Fibroblast of skin of abdomen (primary cell): Measurements from ENCODE around the gene IL23A. TPM values are rescaled to one million over a fixed set of nuclear protein-coding genes. Genes with fewer than 3 reads are reported as not detected.
"Not testable (repeated sequence)": the region's sequence is repeated elsewhere in the genome, so short reads cannot be mapped to it uniquely, and the experiment has no call there.

ENCODE experiments used
- DNase-seq: peaks from one replicate; pipeline ENCODE4 v3.0.0-alpha.2; 2013
- polyA plus RNA-seq, 2 experiments: library from polyadenylated mRNA; unstranded; fragments of 120-200 nt; gene quantifications; one replicate each; pipeline ENCODE4 v1.2.1, GENCODE V29; 2013; ENCODE audit not compliant: insufficient read length in 2 of 2

The IL23A gene, protein sequence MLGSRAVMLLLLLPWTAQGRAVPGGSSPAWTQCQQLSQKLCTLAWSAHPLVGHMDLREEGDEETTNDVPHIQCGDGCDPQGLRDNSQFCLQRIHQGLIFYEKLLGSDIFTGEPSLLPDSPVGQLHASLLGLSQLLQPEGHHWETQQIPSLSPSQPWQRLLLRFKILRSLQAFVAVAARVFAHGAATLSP
- polyA plus RNA-seq (2013, experiment 1 of 2; ENCODE audit: insufficient read length) = 0.49 TPM
- 0.46 TPM for polyA plus RNA-seq (2013, experiment 2 of 2; ENCODE audit: insufficient read length)

DNA sequence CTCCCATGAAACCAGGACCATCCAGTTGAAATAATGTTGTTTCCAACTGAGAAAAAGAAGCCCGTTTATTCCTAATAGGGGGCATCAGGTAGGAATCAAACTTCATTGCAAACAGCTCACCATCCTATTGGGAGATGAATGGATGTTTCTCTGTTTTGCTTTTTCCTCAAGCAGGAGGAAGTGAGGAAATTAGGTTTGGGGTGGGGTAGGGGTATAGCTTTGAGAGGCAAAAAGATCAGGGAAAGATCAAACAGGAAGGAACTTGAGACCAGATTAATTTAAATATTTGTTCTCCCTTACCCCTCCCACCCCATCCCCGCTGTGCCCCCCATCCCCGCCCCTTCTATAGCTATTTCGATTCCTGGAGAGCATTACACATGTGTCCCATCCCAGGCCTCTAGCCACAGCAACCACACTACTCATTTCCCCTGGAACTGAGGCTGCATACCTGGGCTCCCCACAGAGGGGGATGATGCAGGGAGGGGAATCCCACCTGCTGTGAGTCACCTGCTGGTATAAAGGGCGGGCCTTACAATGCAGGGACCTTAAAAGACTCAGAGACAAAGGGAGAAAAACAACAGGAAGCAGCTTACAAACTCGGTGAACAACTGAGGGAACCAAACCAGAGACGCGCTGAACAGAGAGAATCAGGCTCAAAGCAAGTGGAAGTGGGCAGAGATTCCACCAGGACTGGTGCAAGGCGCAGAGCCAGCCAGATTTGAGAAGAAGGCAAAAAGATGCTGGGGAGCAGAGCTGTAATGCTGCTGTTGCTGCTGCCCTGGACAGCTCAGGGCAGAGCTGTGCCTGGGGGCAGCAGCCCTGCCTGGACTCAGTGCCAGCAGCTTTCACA lies at the start of gene IL23A:
Gene IL23A (plus strand): TSS at position 577 of the 850 bp plus-strand sequence. CDS start 161 bp downstream, at position 738.
- DNase-seq = no peak

DNA sequence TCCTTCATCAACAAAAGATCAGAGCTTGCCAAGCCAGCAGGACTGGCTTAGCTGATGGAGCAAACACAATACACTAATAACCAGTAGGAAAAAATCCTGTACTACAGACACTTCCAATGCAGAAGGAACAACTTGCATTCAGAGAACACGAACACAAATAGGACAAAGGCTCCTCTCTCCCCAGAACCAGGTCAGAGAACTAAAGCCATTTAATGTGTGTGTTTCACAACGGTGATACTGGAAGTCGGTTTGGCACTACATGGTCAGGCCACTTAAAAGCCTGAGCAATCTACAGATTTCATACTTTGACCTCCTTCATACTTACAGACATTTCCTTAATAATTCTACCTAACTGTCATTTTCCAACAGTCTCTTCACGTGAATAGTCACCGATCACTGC lies 44.9 kb upstream of the IL23A start:
- no peak for DNase-seq

DNA sequence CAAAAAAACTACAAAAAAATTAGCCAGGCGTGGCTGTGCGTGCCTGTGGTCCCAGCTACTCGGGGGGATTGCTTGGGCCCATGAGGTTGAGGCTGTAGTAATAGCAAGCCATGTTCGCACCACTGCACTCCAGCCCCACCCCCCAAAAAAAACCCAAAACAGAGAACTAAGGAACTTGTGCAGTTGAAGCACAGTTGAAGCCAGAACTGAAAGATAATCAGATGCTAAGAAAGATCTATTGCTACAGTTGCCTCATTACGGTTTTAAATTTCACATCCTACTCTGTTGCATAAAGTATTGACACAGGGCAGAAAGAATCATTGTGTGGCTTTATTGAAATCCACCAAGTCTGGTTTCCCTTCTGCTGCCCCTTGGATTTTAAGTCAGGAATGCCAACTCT lies 42.4 kb upstream of the IL23A start:
- no peak for DNase-seq

DNA sequence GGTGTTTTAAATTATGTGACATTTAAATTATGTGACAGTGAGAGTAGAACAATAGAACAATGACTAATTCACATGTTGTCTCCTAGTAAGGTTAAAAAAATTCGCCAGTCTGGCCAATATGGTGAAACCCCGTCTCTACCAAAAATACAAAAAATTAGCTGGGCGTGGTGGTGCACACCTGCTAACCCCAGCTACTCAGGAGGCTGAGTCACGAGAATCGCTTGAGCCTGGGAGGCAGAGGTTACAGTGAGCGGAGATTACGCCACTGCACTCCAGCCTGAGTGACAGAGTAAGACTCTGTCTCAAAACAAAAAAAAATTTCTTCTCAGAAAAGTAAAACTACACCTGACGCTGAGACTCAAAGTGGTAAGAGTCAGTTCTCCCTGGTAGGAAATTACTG lies 41.3 kb upstream of the IL23A start:
- no peak for DNase-seq

DNA sequence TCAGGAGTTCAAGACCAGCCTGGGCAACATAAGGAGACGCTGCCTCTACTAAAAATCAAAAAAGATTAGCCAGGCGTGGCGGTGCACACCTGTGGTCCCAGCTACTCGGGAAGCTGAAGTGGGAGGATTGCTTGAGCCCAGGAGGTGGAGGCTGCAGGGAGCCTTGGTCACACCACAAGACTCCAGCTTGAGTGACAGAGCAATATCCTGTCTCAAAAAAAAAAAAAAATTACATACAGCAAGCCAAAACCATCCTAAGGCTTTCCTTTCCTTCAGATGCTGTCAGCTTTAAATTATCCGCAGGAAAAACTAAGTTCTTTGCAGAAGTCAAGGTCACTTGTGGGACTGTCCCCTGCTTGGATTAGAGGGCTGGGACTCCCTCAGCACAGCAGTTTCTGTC lies 39.9 kb upstream of the IL23A start:
- no peak for DNase-seq

DNA sequence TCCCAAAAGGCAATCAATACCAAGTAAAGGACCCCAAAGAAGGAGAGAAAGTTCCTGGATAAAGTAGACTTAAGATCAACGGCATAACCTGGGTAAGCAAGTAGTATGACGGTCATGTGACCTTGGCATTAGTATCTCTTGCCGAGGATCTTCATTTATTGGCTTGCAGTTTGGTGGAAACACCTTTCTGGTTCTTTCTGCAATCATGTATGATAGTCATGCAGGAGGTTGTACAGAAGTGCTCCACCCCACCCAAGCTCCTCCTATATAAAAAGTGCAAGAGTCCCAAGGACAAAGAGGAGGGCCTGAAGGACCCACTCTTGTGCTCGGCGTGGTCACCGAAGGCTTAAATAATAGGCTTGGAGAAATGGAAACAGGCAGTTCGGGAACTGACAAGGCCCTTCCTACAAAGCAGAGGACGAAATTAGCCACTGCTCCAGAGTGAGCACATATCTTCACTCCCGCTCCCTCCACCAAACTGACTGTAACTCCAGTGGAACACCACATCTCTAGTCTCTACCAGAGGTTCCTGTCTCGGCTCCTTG lies 39.3 kb upstream of the IL23A start:
- no peak for DNase-seq

DNA sequence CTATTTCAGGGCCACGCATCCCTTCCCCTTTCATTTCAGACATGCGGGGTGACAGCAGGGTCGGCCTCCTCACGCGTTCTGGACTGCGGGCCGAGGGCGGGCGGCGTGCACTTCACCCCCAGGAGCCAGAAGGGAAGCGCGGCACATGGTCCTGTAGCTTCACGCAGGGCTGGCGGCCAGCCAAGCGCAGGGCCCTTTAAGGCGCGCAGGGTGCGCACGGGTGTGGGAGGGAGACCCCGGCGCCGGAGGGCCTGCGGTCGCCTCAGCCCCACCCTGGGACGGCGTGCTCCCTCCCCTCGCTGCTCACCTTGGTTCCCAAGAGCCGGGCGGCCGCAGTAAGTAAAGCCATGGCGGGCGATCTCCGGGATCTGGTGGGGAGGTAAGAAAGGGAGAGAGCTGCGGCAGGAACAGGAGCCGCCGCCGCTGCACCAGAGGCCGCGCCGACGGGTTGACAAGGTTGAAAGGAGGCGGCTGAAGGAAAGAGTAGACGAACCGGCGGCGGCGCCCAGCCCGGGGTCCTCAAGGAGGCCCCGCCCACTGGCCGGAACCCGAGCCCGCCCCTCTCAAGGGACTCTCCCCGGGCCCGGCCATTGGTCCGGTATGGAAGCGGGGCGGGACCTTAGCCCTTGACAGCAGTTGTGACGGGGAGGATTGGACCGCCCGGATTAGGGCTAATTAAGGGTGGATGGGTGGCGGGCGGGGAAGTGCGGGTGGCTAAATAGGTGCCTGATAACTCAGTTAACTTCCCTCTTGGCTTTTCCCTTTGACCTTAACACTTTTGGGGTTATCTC lies 38.6 kb upstream of the IL23A start, which contains the start of gene CS:
Gene CS (minus strand): TSS at position 478 of the 791 bp plus-strand sequence. CDS start 129 bp downstream, at position 349.
- peak; percentile 98 for DNase-seq

DNA sequence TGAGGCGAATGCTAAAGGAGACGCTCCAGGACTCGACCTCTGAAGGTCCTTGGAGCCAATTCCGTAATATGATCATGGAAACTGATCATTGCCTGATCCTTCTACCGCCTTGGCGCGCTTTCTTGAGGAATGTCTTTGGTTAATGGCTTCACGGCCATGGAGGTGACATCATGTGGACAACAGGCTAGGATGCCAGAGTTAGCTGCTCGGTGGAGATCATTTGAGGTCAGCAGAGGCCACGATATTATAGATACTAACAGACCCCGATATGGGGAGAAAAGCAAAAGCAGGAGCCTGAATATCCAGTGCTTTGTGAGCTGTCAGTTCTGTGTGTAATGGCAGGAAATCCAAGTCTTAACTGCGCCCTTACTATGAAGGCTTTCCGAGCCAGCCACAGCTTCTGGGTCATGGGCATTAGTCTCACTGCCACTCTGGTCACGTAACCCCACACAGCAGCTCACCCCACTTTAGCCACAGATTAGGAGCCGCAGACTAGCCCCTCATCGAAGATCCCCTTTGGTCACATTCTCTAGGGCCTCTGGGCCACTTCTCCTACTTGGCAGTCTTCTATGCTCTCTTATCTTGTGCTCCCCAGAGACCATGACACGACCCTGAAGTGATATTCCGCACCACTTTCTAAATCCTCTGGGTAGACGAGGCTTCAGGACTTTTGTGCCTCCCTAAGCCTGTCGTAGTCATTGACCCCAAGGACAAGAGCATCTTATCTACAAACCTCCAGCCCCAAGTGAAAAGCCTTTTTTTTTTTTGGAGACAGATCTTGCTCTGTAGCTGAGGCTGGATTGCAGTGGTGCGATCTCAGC lies 37.8 kb upstream of the IL23A start:
- no peak for DNase-seq

DNA sequence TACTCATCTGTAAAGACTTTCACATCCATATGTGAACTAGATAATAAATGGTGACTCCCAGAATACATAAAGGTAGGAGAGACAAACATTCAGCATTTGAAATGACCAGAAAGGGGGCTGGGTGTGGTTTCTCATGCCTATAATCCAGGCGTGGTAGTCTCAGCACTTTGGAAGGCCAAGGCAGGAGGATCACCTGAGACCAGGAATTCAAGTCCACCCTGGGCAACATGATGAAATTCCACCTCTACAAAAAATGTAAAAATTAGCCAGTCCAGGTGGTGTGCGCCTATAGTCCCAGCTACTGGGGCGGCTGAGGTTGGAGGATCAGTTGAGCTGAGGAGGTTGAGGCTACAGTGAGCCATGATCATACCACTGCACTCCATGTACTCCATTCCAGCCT lies 34.4 kb upstream of the IL23A start:
- no peak for DNase-seq

DNA sequence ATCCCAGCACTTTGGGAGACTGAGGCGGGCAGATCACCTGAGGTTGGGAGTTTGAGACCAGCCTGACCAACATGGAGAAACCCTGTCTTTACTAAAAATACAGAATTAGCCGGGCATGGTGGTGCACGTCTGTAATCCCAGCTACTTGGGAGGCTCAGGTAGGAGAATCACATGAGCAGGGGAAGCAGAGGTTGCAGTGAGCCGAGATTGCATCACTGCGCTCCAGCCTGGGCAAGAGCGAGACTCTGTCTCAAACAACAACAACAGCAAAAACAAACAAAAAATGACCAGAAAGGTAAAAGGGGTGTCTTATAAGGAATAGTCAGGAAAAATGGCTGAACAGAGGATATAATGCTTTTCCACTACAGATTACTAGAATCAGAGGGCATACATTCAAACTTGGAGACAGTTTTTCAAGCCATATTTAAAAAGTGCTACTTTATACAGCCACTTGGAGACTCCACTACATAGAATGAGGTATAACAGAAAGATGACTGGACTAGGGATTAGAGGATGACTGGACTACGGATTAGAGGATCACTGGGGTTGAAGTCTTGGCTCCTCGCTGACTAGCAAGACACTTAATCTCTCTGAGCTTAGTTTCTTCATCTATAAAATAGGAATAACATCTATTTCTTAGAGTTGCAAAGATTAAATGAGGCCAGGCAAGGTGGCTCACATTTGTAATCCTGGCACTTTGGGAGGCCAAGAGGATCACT lies 33.7 kb upstream of the IL23A start:
- DNase-seq = no peak

DNA sequence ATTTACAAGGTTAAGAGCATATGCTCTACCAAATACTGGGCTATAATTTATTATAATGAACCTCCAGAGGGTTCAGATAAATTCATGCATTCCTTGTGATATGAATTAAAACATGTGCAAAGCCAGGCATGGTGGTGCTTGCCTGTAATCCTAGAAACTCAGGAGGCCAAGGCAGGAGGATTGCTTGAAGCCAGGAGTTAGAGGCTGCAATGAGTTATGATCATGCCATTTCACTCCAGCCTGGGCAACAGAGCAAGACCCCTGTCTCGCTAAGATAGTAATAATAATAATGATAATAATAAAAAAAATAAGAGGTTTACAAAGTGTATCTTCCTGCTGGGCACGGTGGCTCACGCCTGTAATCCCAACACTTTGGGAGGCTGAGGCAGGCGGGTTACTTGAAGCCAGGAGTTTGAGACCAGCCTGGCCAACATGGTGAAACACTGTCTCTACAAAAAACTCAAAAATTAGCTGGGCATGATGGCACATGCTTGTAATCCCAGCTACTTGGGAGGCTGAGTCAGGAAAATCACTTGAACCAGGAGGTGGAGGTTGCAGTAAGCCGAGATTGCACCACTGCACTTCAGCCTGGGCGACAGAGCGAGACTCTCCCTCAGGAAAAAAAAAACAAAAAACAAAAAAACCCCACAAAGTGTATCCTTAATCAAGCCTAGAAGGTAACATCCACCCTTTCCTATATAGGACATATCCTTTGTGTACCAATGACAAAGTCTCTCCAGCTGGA lies 31.3 kb upstream of the IL23A start:
- DNase-seq = no peak

DNA sequence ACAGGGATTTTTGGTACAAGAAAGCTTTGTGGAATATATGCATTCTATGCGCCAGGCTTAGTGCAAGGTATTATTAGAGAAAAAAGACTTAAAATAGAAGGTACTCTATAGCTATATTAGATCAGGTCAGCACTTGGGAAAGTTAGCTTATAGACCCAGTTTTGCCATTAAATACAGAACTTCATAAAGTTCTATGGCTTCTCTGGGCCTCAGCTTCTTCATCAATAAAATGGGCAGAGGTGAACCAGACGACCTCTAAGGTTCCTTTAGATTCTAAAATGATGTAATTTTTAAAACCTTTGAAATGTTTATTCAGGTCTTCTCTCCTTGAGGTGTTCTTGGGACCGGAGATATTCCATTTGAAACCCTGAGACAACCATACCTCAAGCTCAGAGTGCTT lies 30.0 kb upstream of the IL23A start:
- DNase-seq = no peak

DNA sequence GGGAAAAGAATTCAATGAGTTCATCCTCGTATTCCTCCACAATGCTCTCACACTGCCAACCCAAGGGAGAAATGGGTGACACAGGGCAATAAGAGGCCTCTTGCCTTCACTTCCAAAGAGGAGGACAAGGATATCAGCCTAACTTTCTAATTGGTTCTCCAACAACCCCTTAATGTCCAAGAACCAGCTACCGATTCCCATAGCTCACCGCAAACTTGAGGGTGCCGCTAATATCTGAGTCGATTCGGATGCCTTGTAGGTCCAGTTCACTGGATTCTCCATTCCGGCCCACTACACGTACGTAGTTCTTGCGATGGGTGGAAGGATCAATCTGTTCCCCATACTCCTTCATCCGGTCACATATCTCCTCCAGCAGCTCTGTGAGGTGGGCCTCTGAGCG lies 27.7 kb upstream of the IL23A start:
- no peak for DNase-seq

DNA sequence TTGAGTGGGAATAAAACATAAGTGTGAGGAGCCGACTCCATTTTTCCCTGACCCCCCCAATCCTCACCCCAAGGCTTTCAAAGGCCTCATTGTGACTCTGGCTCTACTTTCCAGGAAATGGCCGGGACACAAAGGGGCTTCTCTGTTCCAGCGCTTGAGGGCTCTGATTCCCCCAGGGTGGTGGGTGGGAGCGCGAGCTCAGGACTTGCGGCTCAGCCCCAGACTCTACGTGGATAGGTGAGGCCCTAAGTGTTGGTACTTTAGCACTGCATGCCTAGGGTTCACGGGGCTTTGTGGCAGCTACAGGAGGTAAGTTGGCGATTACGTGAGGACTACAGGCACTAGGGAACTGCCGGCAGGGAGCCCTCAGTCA lies 23.4 kb upstream of the IL23A start:
- no peak for DNase-seq

DNA sequence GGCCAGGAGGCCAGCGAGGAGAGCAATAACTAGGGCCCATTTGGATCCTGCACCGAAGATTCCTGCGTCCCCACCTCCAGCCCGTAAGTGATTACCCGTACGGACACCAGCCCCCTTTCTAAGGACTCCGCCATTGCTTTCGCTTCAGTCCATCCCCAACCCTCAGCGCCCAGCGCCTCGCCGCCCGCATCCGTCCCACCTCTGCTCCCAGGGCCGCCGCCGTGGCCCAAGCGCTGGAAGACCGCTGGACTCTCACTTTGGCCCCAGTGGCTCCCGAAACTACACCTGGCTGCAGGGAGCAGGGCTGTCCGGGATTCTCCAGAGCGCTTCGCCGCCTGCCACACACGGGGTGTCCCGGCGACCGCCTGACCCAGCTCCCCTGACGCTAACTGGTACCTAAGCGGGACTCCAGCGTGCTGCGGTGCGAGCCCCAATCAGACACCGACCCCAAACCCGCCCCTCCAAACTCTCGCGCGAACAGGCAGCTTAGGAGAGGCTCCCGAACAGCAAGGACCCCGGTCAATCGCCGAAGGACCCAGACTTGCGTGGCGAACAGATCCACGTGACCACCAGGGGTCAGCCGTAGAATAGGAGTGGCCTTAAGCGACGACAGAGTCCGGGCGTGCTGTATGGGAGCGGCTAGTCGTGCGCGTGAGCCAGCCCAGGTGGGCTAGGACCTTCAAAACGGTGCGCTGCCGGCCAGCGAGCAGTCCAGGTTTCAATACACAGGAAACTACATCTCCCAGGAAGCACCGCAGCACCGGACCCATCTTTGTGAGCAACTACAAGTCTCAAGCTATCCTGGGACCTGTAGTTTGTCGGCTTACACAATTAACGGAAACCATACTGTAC lies 22.8 kb upstream of the IL23A start, which contains the start of gene CNPY2:
Gene CNPY2 (minus strand): TSS at position 367 of the 852 bp plus-strand sequence. CDS start 771 bp downstream, outside the sequence.
- peak; percentile 97 for DNase-seq

DNA sequence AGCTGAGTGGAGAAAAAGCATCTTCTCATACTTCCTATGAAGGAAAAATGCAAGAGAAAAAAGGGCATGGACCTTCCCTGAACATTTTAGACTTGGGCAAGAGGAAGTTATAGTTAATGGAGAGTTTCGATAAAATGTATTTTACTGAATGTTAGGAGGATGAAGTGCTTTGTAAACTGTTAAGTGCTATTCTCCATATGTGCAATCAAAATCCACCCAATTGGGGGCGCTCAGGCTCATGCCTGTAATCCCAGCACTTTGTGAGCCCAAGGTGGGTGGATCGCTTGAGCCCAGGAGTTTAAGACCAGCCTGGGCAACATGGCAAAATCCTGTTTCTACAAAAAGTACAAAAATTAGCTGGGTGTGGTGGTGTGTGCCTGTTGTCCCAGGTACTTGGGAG lies 21.0 kb upstream of the IL23A start:
- no peak for DNase-seq

DNA sequence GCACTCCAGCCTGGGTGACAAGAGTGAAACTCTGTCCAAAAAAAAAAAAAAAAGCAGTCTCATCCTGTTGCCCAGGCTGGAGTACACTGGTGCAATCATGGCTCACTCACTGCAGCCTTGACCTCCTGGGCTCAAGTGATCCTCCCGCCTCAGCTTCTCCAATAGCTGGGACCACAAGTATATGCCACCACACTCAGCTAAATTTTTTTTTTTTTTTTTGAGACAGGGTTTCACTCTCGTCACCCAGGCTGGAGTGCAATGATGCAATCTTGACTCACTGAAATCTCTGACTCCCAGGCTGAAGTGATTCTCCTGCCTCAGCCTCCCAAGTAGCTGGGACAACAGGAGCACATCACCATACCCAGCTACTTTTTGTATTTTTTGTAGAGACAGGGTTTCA lies 17.7 kb upstream of the IL23A start:
- no peak for DNase-seq

DNA sequence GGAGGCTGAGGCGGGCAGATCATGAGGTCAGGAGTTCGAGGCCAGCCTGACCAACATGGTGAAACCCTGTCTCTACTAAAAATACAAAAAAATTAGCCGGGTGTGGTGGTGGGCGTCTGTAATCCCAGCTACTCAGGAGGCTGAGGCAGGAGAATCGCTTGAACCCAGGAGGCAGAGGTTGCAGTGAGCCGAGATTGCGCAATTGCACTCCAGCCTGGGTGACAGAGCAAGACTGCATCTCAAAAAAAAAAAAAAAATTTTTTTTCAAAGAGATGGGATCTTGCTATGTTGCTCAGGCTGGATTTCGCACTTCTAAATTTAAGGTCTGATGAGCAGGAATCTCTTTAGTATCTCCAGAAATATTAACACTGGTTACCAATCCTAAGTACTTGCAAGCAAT lies 17.1 kb upstream of the IL23A start:
- DNase-seq = not testable (repeated sequence)

DNA sequence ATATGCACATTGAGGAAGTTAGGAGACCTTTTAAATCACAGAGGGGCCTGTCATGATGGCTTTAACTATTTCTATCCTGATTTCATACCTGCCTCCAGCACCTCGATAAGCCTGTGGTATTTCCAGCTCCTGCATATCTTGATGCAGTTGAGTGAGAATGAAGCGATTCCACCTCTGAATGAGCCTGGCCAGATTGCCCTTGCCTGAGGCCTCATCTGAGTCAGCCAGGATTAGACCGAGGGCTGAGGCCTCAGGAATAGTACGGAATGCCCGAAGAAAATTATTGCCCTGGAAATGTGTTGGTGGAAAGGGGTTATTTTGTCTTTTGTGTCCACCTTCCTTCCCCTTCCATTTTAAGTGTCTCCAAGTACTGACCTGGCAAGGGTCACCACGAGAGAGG lies 14.5 kb upstream of the IL23A start:
- DNase-seq = no peak
